Fibroblast of pulmonary artery (primary cell): Measurements from ENCODE around the gene PIGL.

ENCODE experiments used
- DNase-seq: peaks from one replicate; pipeline ENCODE4 v3.0.0-alpha.2; 2010; ENCODE audit warnings: low read depth
- H3K4me3 ChIP-seq: replicated peaks from 2 replicates; pipeline ENCODE4 v1.5.1; 2011; ENCODE audit warnings: low read depth, mild to moderate bottlenecking, control low read depth, low read length, moderate library complexity
- CTCF ChIP-seq: IDR thresholded peaks from 2 replicates; pipeline ENCODE4 v1.5.1; 2011; ENCODE audit warnings: mild to moderate bottlenecking, control low read depth, low read length, inconsistent platforms; ENCODE audit errors: missing control alignments

Gene PIGL

DNA sequence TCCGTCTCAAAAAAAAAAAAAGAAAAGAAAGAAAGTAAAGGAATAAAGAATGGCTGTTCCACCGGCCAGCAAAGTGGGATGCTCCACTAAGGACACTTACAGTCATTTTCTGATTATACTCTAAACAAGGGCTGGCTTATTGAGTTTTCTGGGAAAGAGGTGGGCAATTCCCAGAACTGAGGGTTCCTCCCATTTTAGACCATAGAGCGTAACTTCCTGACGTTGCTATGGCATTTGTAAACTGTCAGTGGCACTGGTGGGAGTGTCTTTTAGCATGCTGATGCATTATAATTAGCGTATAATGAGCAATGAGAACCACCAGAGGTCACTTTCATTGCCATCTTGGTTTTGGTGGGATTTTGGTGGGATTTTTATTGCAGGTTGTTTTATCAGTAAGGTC, 58.0 kb downstream of the PIGL start:
- TF ChIP-seq CTCF = no peak
- H3K4me3 ChIP-seq = no peak overlapping the region
- DNase-seq = no peak

DNA sequence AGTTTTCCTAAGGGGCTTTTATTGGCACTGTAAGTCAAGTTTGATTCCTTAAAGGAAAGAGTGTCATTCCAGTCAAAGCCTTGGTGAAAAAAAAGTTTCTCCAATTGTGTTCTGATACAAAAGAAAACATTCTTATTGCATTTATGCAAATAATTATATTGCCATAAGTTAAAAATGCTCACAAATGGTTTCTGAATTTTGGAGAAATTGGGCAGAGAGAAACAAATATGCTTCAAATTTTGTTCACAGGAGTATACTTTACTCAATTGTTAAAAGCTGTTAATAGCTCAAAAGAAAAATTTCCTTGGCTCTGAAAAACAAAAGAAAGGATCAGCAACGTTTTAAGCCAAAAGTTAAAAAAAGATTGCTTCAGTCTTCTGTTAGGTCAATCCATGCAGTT, 60.2 kb downstream of the PIGL start:
- no peak for DNase-seq
- TF ChIP-seq CTCF = no peak
- H3K4me3 ChIP-seq = no peak overlapping the region

DNA sequence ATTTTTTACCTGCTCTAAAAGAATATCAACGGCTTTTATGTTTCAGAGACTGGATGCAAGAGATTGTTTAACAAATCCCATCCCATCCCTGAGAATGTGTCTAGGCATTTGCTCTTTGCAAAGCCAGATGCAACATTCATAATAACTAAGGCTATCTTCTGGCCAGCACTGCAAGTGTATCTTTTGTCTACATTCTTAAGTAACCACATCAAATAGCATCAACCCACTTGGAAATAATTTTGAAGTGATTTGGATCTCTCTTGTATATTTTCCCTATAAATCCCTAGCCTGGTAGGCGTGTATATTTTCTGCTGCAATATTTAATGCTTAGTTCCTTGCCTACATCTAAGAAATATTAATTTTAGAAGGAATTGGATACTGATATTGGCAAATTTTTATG, 64.3 kb downstream of the PIGL start:
- TF ChIP-seq CTCF = no peak
- H3K4me3 ChIP-seq = no peak overlapping the region
- DNase-seq = peak; percentile 31

GRCh38 chr17:16282522-16282921, 65.5 kb downstream of the PIGL start:
- TF ChIP-seq CTCF = no peak
- peak; percentile 84 for DNase-seq
- H3K4me3 ChIP-seq = no peak overlapping the region

- no peak for TF ChIP-seq CTCF
- H3K4me3 ChIP-seq = no peak overlapping the region
- DNase-seq = peak; percentile 76
Measured at GRCh38 chr17:16283705-16284104, 66.7 kb downstream of the PIGL start.

GRCh38 chr17:16285646-16286008, 68.6 kb downstream of the PIGL start:
- no peak for DNase-seq
- TF ChIP-seq CTCF = peak; percentile 48
- peak overlapping the region; percentile 30 for H3K4me3 ChIP-seq

DNA sequence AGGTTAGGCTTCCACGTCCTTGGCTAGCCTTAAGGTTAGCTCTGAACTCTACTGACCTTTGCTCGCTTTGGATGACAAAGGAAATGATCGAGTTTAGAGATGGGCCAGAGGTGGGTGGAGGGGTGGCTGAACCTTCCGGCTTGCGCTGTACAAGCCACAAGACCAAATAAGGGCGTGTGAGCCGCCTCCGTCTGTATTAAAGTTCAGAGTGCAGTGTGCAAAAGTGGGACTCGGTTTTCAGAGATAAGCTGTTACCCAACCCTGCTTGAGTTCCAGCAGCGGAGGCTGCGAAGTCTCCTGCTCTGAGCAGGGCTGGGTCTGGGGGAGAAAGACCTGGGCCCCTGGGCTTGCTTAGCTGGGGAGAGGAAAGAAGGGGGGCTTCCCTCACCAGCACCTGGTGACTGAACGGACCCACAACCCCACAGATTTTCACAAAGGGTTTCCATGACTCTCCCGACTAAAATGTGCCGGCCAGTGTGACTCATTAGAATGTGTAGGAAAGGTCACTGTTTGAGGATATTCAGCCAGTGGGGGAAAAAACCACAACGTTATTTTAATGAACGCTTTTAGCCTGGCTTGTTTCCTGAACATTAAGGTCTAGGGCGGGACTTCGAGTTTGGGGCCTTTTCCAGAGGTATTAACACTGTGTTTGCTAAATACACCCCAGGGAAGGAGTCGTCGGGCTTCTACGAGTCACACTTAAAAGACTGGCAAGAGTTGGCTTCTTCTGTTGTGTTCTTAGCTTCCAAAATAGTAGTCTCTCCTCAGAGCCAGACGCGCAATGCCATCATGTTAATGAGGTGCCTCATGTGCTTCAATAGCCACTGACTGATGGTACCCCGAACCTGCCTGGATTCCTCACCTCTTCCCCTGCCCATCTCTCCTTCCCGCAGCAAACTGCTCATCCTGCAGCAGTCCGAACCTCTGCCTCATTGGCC, 69.3 kb downstream of the PIGL start:
- peak overlapping the region; percentile 30 for H3K4me3 ChIP-seq
- peak; percentile 98 for DNase-seq
- no peak for TF ChIP-seq CTCF
